T-helper 2 cell treated with Interferon-gamma antibody and Interleukin-4, amounts not matched to agents 100 ng/mL and 5 ng/mL, for 36 hours (primary cell): ENCODE measurements around the gene KIF21B. TPM values are rescaled to one million over a fixed set of nuclear protein-coding genes. Genes with fewer than 3 reads are reported as not detected.
"Not testable (repeated sequence)": the region's sequence is repeated elsewhere in the genome, so short reads cannot be mapped to it uniquely, and the experiment has no call there.

Experiments
- intact Hi-C: fragments of 100-400 bp; cut with micrococcal nuclease; formaldehyde crosslinking; loops from one replicate; pipeline ENCODE4 v1.15.1; 2023
- total RNA-seq: library from RNA; stranded (reverse); gene quantifications from 2 replicates; pipeline ENCODE4 v1.2.3, GENCODE V29; 2022

The KIF21B gene
- total RNA-seq, 1 donor from 2014 or later, result 90.6 TPM

DNA sequence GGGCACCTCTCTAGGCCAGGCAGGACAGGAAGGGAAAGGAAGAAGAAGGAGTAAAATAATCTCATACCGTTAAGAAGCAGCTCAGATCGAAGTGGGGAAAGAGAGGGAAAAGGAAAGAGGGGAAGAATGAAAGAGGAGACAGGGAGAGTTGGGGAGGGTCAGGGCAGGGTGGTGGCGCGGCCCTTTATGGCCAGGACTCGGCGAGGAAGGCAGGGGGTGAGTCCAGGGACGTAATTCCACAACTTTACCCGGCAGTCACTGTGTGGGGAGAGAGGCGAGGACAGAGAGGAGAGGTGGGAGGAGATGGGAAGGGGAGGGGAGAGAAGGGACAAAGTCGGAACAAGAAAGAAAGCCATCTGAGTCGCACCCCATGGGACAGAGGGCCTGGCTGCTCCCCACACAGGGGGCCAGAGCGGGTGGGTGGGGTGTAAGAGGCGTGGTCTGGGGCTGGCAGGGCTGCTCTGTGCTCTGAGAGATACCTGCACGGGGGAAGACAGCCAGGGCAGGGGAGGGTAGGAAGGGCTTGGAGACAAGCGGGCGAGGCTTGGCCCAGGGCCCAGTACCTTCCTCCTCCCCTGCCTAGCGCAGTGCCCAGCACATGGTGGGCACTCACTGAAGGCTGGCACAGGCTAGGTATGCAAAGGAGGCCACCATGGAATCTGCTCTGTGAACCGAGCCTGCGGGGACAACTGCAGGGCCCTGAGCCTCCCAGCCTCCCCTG lies 49.4 kb downstream of the KIF21B start:
- intact Hi-C loops, result loop anchor here (2.0 kb wide), 1 partner anchor 141 kb away; no protein-coding TSS in a partner anchor

DNA sequence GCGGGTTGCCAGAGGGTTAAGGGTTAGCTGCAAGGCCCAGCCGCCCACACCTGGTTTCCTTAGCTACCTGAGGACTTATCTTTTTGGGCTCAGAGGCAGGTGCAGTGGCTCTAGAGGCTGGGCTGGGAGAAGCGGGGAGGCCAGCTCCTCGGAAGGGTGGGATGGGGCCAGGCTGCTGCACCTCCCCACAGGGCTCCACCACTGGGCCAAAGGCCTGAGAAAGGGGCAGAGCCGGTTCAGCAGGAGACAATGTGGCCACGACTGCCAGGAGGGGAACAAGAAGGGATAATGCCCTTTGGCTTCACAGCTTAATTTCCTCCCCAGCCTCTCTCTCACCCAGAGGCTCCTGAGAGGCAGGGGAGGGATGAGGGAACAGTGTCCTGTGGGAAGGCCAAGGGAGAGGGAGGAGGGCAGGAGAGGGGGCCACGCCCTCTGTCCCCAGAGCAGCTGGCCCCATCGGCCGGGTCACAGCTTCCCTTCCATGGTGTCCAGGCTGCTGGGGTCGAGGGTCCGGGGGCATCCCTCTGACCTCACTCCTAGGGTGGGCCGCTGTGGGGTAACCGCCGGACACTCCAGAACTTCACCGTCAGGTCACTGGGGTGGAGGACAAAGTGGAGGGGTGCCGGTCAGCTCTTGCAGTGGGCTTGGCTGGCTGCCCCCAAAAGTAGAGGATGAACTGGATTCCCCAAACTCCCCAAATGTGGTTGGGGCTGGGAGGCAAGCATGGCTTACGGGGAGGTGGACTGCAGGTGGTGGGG lies 50.4 kb downstream of the KIF21B start:
- intact Hi-C loops, result loop anchor here (1.0 to 2.0 kb wide), 2 partner anchors 70 to 142 kb away; no protein-coding TSS in a partner anchor

DNA sequence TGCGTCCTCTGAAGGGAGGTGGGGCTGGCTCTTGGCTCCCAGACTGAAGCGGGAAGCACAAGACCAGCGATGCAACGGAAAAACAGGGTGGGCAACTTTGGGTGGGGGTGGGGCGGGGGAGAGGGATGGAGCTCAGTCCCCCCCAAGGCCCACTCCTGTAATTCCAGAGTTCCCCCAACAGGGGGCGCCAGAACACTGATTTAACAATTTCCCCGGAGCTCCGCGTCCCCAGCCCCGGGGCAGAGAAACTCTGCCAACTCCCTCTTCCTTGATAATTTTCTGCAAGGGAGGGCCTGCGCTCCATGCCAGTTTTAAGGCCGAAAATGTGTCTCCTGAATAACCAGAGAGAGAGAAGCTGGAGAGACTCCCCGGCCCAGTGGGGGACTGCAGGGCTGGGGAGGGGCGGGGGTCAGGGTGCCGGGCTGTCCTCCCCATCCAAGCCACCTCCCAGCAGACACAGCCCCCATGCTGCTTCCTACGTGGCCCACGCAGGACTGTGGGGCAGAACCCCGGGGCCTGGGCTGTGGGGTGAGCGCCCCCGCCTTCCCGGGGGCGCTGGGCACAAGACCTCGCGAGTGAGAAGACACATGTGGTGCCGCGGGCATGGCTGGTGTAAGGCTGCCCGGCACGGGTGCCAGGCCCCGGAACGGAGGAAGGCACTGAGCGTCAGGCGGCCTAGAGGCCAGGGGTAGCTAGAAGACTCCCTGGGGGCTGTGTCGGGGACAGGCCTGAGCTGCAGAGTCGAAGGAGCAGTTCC lies 51.4 kb downstream of the KIF21B start:
- intact Hi-C loops, result loop anchor here (1.0 to 2.0 kb wide), 2 partner anchors 71 to 143 kb away; no protein-coding TSS in a partner anchor

DNA sequence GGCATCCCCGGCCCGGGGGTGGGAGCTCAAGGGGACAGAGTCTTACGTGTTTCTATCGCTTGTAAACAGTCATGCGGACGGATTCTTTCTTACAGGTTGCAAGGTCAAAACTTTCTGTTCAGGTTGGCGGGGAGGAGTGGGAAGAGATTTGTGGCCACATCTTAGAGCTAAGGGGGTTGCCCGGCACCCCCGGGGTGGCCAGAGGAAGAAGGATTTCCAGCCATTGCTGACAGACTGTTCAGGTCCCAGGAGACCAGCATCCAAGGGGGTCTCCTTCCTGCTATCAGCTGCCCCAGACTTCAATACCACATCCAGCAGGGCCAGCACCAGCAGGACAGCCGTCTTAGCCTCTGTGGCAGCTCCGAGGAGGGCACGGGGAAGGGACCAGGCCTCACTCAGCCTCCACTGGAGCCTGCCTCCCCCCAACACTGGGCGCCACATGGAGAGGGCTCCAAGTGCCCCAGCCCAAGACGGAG lies 52.0 kb downstream of the KIF21B start:
- intact Hi-C loops, result no loop called here

DNA sequence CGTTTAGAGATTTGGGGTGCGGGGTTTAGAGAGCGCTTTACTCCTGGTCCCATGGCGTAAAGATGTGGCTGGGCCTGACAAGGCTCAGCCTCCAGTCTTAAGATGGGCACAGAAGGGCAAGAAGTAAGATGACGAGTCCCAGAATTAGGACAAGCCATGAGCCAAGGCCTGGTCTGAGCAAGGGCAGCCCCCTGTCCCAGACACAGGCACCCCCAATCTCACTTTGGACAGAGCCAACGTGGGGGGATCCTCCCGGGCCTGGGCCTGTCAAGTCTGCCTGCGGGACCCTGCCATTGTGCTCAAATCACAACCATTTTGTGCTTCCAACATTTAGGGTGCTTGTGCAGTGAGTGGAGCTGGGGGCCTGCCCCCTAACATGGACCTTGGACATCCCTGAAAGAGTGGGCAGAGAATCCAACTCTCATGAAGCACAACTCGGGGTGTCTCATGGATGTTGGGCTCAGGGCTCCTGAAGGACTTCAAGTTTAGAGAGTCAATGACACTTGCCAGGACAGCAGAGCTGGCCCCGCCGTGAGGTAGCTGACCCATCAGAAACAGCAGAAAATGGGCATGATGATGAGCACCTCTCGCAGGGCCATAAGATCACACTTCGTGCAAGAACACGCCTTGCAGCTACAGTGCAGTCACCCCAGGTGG lies 52.6 kb downstream of the KIF21B start:
- intact Hi-C loops, result no loop called here

DNA sequence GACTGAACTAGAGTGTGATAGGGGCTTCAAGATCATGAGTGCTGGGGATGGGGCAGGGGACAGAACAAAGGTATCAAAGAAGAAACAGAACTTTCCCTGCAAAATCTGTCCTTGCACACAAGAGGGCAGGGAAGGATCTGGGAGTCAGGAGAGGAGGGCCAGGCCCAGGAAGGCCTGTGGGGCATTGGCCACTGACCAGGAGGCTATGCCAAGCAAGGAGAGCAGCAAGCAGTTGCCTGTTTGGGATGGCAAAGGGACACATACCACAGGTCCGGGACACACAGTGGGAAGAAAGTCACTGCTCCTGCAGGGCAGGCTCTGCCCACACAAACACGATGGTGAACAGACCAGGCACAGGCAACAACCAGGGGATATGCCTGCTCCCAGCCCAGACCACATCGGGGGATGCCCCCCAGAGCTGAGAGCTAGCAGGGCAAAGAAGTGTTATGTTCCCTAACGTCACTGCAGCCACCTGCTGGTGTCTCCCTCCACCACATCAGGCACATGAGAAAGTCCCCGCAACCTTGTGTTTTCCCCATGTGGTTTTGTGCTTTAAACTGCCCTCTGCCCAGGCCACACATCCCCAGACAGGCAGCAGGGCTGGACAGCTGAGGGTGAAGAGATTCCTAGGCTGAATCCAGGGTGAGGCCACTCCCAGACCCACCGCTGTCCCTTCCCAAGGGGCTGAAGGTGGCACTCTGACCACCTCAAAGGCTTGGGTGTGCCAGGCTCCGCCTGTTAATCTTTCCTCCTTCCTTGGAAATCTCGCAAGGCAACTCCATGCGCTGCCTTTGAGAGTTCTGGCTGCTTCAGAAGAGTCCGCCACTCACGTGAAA lies 53.6 kb downstream of the KIF21B start:
- intact Hi-C loops, result no loop called here

DNA sequence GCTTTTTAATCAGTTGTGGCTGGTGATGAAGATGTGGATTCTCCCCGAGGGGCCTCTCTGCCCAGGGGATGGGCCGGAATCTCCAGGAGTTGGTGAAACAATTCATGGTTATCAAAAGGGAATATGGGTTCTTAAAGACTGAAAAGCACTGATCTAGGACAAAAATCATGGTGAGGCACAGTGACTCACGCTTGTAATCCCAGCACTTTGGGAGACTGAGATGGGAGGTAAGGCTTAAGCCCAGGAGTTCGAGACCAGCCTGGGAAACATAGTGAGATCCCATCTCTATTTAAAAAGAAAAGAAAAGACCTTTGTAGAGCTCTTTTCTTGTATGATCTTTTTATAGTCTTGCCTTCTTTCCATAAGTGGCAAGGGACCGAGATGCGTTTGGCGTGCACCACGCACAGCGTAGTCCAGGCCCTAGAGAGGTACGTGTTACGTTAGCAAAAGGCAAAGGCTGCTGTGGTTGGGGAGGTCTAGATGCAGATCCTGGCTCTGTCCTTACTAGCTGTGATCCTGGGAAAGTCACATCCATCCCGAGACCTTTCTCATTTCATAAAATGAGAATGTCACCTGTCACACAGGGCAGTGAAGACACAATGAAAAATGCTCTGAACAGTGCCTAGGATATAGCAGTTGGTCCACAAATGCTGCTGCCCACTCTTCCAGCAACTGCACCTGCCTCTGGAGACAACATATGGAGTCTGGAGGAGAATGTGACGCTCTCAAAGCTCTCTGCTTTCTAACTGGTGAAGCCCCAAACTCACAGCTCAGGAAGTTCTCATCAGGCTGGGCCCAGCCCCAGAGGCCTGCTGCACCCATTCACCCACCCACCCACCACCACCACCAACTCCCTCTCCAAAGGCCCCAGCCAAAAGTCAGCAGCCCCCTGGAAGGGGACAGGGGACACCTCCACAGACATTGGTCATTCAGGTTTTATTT lies 54.8 kb downstream of the KIF21B start:
- intact Hi-C loops, result no loop called here

DNA sequence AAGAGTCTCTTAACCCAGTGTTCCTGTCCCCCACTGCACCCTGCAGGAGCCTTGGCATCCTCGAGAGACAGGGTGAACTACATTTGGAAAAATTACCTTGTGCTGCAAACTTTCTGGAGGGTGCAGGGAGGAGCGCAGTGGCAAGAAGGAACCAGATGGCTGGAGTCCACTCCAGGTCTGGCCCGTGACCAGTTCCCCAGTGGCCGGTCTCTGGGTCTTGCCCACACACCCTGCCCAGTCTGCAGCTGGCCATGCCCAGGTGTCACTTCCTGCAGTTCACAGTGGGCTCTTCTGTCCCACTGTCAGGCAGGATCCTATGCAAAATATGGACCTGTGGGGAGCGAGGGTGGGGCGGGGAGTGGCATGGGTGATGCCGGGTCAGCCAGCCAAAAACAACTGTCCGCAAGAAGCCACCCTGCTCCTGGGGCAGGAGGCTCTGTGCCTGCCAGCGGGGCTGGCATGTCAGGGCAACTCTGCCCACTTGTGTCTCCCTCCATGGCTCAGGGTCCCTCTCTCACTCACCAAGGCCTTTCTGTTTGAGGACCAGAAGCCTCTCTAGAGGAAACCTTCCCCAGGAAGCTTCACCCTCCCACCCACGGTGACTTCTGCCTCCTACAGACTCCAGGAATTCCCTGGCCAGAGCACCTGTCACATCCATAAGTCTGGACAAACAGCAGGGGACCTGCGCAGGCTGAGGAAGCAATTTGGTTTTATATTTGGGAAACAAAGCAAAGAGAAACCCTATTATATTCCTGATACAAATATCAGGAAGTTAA lies 55.6 kb downstream of the KIF21B start:
- intact Hi-C loops, result no loop called here

DNA sequence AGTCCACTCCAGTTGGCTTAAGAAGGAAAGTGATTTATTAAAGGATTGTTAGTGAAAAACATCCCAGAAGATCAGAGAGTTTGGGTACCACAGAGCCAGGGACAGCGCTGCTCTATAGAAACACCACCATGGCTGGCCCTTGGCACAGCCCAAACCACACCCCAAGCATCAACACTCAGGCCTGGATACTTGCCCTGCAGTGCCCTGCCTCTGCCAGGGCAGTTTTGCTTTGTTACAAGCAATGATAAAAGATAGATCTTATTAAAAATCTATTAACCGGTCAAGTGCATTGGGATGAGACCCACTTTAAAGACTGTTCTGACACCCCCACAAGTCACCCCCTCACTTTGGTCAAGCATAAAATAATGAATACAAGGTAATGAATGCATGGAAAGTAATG lies 56.6 kb downstream of the KIF21B start:
- intact Hi-C loops, result no loop called here

DNA sequence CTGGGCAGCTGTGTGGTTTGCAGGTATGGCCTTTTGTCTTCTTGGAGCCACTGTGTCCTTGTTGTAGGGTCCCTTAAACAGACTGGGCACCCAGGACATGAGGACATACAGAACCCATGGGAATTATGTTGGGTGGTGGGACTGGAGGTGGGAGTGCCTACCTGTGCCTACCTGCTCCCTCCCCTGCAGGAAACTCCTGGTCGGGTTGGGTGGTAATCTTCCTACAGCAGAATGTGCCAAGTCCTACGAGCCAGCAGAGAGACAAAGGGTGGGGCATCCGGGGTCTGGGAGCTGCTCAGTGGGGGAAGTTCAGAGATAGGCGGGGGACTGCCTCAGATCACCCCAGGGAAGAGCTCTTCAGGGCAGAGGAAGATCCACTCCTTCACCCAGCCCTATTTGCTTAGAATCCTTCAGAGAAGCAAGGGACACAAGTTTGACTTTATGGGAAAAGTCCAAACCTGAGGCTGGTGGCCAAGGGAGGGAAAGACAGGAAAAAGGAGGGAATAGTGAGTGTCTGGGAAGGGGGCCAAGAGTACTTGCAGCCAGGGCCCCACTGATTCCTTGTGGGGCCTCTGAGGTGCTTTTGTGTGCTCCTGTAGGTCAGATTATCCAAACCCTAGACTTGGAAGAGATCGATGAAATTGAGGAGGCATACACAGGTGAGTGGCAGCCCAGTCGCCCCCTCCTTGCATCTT lies 58.3 kb downstream of the KIF21B start:
- intact Hi-C loops, result no loop called here

DNA sequence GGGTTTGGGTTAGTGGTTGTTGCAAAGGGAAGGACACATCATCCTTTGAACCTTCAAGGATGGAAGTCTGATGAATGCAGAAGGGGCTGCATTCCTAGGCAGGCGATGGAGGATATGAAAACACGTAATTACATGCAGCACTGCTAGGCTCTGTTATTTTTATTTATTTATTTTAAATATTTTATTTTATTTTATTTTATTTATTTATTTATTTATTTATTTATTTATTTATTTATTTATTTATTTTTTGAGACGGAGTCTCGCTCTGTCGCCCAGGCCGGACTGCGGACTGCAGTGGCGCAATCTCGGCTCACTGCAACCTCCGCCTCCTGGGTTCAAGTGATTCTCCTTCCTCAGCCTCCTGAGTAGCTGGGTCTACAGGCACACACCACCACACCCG lies 59.6 kb downstream of the KIF21B start:
- intact Hi-C loops, result not testable (repeated sequence)

DNA sequence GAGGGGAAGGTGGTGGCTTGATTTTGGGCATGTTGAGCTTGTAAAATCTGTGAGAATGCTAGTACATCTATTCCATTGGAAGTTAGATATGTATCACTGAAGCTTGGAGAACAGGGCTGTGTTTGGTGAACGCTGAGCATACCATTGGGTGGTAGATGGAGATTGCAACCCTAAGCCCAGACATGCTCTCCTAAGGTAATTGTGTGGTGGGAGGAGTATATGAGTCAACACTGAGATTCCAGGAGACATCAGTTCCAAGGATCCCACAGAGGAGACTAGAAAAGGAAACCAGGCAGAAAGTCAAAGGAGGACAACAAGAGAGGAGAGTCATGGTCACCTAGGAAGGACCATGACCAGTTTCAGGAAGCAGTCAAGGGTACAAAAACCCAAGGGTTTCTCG lies 60.4 kb downstream of the KIF21B start:
- intact Hi-C loops, result no loop called here

DNA sequence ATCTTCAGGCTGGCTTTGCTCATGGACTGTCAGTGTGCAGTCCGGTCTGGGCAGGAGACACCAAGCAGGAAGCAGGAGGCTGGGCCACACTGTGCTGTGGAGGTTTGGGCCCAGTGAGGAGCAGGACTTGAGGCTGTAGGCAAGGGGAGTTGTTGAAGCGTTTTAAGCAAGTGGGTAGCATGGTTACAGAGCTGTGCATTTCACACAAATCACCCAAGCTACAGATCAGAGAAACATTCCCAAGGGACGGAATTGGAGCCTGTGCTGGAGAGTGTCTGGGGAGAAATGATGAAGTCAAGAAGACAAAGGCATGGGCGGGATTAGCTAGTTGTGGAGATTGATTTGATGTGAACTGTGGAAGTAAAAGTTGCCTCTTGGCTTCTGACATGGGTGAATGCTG lies 60.9 kb downstream of the KIF21B start:
- intact Hi-C loops, result no loop called here

DNA sequence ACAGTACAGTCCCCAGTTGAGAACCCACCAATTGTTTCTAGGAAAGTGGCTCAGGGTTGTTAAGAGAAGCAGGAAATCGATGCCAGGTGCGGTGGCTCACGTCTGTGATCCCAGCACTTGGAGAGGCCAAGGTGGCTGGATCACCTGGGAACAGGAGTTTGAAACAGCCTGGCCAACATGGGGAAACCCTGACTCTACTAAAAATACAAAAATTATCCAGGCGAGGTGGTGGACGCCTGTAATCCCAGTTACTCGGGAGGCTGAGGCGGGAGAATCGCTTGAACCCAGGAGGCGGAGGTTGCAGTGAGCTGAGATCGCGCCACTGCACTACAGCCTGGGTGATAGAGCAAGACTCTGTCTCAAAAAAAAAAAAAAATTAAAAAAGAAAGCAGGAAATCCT lies 61.4 kb downstream of the KIF21B start:
- intact Hi-C loops, result not testable (repeated sequence)

DNA sequence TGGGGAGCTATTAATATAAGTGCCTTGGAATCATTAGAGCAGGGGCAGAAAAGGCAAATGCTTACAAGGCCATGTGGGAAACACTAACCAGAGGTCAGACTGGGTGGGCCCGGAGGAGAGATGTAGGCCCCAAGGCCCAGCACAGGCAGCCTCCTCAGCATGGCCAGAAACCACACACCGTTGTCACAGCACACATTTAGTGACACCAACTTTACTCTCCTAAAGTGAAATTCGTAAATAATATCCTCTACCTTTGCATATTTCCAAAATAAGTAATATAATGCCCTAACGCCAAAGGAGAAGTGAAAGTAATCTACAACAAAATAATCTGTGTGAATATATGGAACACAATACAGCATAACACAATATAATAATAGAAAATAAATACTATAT lies 62.6 kb downstream of the KIF21B start:
- intact Hi-C loops, result no loop called here

DNA sequence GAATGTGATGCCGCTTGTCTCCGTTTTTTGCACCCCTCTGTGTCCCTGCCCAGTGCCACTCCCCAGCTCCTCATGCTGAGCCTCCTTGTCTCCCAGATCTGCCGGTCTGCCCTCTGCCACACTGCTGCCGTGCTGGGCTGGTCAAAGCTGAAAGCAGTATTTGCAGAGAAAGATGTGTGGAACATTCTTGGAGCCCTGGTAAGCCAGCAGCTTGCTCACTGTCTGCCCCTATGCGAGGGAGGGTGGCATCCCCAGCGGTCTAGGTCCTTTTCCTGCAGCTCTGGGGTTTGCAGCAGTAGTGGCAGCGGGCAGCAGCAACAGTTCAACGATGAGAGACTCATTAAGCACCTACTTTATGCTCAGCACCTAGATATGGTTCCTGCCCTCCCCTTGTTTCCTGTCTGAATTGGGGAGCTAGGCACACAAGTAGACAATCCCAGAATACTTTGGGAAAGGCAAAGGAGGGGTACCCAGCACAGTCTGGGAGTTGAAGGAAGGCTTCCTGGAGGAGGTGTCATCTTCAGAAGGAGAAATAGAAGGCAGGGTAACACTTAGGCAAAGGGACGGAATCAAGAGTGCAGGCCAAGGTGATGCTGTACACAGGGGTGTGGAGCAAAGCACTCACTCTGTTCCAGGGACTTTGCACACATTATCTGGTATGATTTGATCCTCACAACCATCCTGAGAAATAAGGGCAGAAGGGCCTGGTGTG lies 63.1 kb downstream of the KIF21B start:
- intact Hi-C loops, result no loop called here

DNA sequence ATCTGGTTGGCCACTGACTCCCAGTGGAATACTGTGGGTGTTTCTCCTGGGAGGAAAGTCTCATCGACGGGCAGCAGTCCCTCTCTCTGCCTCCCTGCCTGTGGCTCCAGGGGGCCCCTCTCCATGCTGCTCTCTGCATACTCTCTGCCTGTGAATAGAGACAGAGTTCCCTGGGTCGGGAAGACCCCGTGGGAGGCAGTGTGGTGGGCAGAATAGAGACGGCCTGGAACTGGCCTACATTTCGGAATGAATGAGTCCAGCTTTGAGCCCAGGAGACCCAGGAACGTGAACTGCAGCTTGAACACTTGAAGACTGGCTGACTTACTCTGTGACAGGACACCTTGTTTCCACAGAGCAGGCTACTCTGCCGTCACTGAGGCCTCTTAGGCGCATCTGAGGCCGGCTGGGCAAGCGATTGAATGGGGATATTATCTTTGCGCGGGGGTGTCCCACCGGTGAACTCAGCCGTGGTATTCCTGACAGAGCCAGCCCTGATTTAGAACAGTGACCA lies 64.0 kb downstream of the KIF21B start:
- intact Hi-C loops, result no loop called here
